T-helper 2 cell treated with Interferon-gamma antibody and Interleukin-4, amounts not matched to agents 100 ng/mL and 5 ng/mL, for 36 hours (primary cell): Measurements from ENCODE around the gene PRMT7. TPM values are rescaled to one million over a fixed set of nuclear protein-coding genes. Genes with fewer than 3 reads are reported as not detected.

Source experiments
- intact Hi-C: fragments of 100-400 bp; cut with micrococcal nuclease; formaldehyde crosslinking; loops from one replicate; pipeline ENCODE4 v1.15.1; 2023
- total RNA-seq: library from RNA; stranded (reverse); gene quantifications from 2 replicates; pipeline ENCODE4 v1.2.3, GENCODE V29; 2022

PRMT7 gene
- total RNA-seq, 1 donor from 2014 or later, result 65.4 TPM

- intact Hi-C loops, result no loop called here
Observed at GRCh38 chr16:68300734-68301459, 9.9 kb upstream of the PRMT7 start.

GRCh38 chr16:68306633-68307032 is 4.2 kb upstream of the PRMT7 start:
- intact Hi-C loops, result no loop called here

- intact Hi-C loops, result loop anchor here (1.0 to 5.0 kb wide), 5 partner anchors 20 to 225 kb away; partner anchors contain the start of genes NFATC3, PLA2G15 and SLC7A6
Observed at GRCh38 chr16:68309799-68310198, 1.0 kb upstream of the PRMT7 start.

- intact Hi-C loops, result loop anchor here (1.0 to 5.0 kb wide), 5 partner anchors 21 to 226 kb away; partner anchors contain the start of genes NFATC3, PLA2G15 and SLC7A6
Observed at GRCh38 chr16:68310437-68310773, 414 bp upstream of the PRMT7 start.

- intact Hi-C loops, result loop anchor here (5.0 kb wide), 1 partner anchor 66 kb away; the partner anchor contains the start of gene PLA2G15
Observed at GRCh38 chr16:68313116-68313515, 2.3 kb downstream of the PRMT7 start.

- intact Hi-C loops, result no loop called here
Observed at GRCh38 chr16:68319185-68319908, 8.5 kb downstream of the PRMT7 start.

GRCh38 chr16:68324336-68324735 is 13.5 kb downstream of the PRMT7 start:
- intact Hi-C loops, result no loop called here

- intact Hi-C loops, result no loop called here
Observed at GRCh38 chr16:68324780-68325357, 14.1 kb downstream of the PRMT7 start.

GRCh38 chr16:68328151-68328859 is 17.5 kb downstream of the PRMT7 start:
- intact Hi-C loops, result loop anchor here (1.0 kb wide), 2 partner anchors 67 to 88 kb away; no protein-coding TSS in a partner anchor

GRCh38 chr16:68328860-68329390 is 18.1 kb downstream of the PRMT7 start:
- intact Hi-C loops, result loop anchor here (1.0 kb wide), 2 partner anchors 68 to 89 kb away; no protein-coding TSS in a partner anchor

GRCh38 chr16:68331879-68332410 is 21.1 kb downstream of the PRMT7 start:
- intact Hi-C loops, result no loop called here

- intact Hi-C loops, result no loop called here
Observed at GRCh38 chr16:68332411-68333121, 21.7 kb downstream of the PRMT7 start.

GRCh38 chr16:68335175-68335574 is 24.4 kb downstream of the PRMT7 start:
- intact Hi-C loops, result no loop called here

- intact Hi-C loops, result no loop called here
Observed at GRCh38 chr16:68338326-68339119, 27.7 kb downstream of the PRMT7 start.

- intact Hi-C loops, result no loop called here
Observed at GRCh38 chr16:68339214-68339613, 28.4 kb downstream of the PRMT7 start.

- intact Hi-C loops, result no loop called here
Observed at GRCh38 chr16:68342620-68343019, 31.8 kb downstream of the PRMT7 start.

- intact Hi-C loops, result no loop called here
Observed at GRCh38 chr16:68343137-68343536, 32.3 kb downstream of the PRMT7 start.

- intact Hi-C loops, result no loop called here
Observed at GRCh38 chr16:68344252-68344651, 33.4 kb downstream of the PRMT7 start.

GRCh38 chr16:68345351-68345810 is 34.6 kb downstream of the PRMT7 start:
- intact Hi-C loops, result no loop called here
